Measurements from ENCODE around the gene KRT10. TPM values are rescaled to one million over a fixed set of nuclear protein-coding genes. Genes with fewer than 3 reads are reported as not detected.

The KRT10 gene
- total RNA-seq, 4 donors from 2014 or later, result 5.1 to 19.0 (median 8.1) TPM

GRCh38 chr17:40810494-40810893 is 11.9 kb downstream of the KRT10 start:
- H3K36me3 ChIP-seq, result no peaks in the 10 kb centered on the region
- TF ChIP-seq POLR2A (IDR thresholded peaks at IDR 0.05), result no peak
- TF ChIP-seq, protein P1, sequence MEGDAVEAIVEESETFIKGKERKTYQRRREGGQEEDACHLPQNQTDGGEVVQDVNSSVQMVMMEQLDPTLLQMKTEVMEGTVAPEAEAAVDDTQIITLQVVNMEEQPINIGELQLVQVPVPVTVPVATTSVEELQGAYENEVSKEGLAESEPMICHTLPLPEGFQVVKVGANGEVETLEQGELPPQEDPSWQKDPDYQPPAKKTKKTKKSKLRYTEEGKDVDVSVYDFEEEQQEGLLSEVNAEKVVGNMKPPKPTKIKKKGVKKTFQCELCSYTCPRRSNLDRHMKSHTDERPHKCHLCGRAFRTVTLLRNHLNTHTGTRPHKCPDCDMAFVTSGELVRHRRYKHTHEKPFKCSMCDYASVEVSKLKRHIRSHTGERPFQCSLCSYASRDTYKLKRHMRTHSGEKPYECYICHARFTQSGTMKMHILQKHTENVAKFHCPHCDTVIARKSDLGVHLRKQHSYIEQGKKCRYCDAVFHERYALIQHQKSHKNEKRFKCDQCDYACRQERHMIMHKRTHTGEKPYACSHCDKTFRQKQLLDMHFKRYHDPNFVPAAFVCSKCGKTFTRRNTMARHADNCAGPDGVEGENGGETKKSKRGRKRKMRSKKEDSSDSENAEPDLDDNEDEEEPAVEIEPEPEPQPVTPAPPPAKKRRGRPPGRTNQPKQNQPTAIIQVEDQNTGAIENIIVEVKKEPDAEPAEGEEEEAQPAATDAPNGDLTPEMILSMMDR (IDR thresholded peaks at IDR 0.05), result no peak
- no peak overlapping the region for H3K27ac ChIP-seq
- H3K27me3 ChIP-seq, result no peaks in the 10 kb centered on the region
- H3K9me3 ChIP-seq, result no peaks in the 10 kb centered on the region
- DNase-seq, result no peak
- no peak overlapping the region for H3K4me3 ChIP-seq
- H3K4me1 ChIP-seq, result no peaks in the 10 kb centered on the region

GRCh38 chr17:40809721-40810421 is 12.5 kb downstream of the KRT10 start:
- H3K4me3 ChIP-seq, result no peak overlapping the region
- no peaks in the 10 kb centered on the region for H3K9me3 ChIP-seq
- no peaks in the 10 kb centered on the region for H3K27me3 ChIP-seq
- H3K27ac ChIP-seq, result no peak overlapping the region
- DNase-seq, result no peak
- H3K4me1 ChIP-seq, result no peaks in the 10 kb centered on the region
- H3K36me3 ChIP-seq, result no peaks in the 10 kb centered on the region
- TF ChIP-seq, protein P1 (IDR thresholded peaks at IDR 0.05), result no peak
- no peak for TF ChIP-seq POLR2A (IDR thresholded peaks at IDR 0.05)

GRCh38 chr17:40806131-40806530 is 16.3 kb downstream of the KRT10 start:
- Histone ChIP-seq H3K27me3 (no peaks in the 10 kb centered on the region), H3K9me3 (no peaks in the 10 kb centered on the region), H3K36me3 (no peaks in the 10 kb centered on the region), H3K27ac (no peak overlapping the region), H3K4me3 (no peak overlapping the region), H3K4me1 (no peaks in the 10 kb centered on the region)
- no peak for TF ChIP-seq POLR2A (IDR thresholded peaks at IDR 0.05)
- TF ChIP-seq, protein P1 (IDR thresholded peaks at IDR 0.05), result no peak
- no peak for DNase-seq

GRCh38 chr17:40803617-40804082 is 18.8 kb downstream of the KRT10 start:
- H3K4me1 ChIP-seq, result no peaks in the 10 kb centered on the region
- H3K4me3 ChIP-seq, result no peak overlapping the region
- peak; percentile 81 to 92 (median 86) for DNase-seq
- no peak for TF ChIP-seq POLR2A (IDR thresholded peaks at IDR 0.05)
- TF ChIP-seq, protein P1 (IDR thresholded peaks at IDR 0.05), result peak; percentile 46 to 90 (median 84)
- H3K27ac ChIP-seq, result no peak overlapping the region
- H3K36me3 ChIP-seq, result no peaks in the 10 kb centered on the region
- no peaks in the 10 kb centered on the region for H3K9me3 ChIP-seq
- H3K27me3 ChIP-seq, result no peaks in the 10 kb centered on the region

DNA sequence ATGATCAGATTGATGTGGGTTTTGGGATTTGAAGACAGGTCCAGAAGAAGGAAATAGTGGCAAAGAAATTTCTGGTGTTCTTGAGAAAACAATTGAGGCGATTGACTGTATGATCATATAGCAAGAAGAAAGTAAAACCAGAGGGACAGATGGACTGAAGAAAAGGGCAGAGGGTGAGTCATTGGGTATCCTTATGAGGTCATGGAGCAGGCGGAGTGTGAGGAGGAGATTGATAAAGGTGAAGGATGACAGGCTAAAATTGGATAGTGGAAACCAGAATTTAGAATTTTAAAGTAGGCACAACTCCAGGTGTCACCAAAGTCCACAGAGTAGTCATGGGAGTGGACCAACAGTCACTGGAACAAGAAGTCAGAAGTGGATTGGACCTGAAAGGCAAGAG is 21.3 kb downstream of the KRT10 start:
- no peak for DNase-seq
- Histone ChIP-seq H3K4me3 (no peak overlapping the region), H3K9me3 (no peaks in the 10 kb centered on the region), H3K36me3 (no peaks in the 10 kb centered on the region), H3K4me1 (no peaks in the 10 kb centered on the region), H3K27ac (no peak overlapping the region), H3K27me3 (no peaks in the 10 kb centered on the region)
- TF ChIP-seq, protein P1 (IDR thresholded peaks at IDR 0.05), result no peak

Measured in Peyer's patch (tissue), 4 donors.